Measurements from ENCODE around the gene AAGAB.
A peak's percentile ranks its signal among the peaks of the same experiment; 100 is the strongest.
"Not testable (repeated sequence)": the region's sequence is repeated elsewhere in the genome, so short reads cannot be mapped to it uniquely, and the experiment has no call there.

Gene AAGAB, protein sequence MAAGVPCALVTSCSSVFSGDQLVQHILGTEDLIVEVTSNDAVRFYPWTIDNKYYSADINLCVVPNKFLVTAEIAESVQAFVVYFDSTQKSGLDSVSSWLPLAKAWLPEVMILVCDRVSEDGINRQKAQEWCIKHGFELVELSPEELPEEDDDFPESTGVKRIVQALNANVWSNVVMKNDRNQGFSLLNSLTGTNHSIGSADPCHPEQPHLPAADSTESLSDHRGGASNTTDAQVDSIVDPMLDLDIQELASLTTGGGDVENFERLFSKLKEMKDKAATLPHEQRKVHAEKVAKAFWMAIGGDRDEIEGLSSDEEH

DNA sequence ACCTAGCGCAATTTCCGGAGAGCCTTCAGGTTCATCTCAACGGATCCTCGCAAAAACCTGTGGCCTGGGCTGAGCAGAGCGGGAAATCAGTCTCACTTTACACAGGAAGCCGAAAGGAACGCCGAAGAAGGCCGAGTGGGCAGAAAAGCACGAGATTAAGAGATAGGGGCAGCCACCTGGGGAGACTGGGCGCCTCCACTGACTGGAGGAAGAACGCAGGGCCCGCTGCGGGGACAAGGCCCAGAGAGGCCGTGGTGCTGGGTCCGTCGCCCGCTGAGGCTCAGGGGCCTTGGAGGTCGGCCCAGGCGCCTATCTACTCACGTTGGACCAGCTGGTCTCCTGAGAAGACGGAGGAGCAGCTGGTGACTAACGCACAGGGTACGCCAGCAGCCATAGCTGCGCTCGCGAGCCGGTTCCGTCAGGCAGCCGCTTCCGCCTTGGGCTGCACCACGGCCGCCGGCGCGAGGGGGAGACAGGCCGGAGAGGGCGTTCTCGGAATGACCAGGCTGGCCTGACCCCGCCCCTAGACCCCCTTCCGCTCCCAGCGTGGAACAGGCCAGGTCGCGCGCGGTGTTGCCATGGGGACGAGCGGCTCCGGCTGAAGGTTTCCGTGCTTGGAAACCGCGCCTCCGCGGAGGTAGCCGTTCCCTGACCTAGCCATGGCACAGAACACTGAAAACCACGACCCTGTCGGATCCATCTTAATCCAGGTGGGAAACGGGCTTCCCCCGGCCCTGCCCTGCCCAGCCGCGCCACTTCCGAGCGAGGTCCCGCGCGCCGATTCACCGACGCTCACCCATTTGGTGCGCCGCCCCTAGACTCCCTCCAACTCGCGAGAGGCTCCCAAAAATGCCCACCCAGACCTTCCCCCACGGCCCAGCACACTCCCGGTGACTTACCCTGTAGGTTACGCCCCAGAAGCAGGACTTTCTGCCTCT, at the start of gene AAGAB, which contains the start of gene IQCH:
Gene AAGAB, minus strand, starts transcription at position 424 of the 938 bp plus-strand sequence. Its CDS starts 30 bp downstream, at position 394.
Gene IQCH, plus strand, starts transcription at position 549 of the 938 bp plus-strand sequence. Its CDS starts 111 bp downstream, at position 660.
- peak; percentile 99 for DNase-seq (ENCODE audit: low read depth, low spot score)

DNA sequence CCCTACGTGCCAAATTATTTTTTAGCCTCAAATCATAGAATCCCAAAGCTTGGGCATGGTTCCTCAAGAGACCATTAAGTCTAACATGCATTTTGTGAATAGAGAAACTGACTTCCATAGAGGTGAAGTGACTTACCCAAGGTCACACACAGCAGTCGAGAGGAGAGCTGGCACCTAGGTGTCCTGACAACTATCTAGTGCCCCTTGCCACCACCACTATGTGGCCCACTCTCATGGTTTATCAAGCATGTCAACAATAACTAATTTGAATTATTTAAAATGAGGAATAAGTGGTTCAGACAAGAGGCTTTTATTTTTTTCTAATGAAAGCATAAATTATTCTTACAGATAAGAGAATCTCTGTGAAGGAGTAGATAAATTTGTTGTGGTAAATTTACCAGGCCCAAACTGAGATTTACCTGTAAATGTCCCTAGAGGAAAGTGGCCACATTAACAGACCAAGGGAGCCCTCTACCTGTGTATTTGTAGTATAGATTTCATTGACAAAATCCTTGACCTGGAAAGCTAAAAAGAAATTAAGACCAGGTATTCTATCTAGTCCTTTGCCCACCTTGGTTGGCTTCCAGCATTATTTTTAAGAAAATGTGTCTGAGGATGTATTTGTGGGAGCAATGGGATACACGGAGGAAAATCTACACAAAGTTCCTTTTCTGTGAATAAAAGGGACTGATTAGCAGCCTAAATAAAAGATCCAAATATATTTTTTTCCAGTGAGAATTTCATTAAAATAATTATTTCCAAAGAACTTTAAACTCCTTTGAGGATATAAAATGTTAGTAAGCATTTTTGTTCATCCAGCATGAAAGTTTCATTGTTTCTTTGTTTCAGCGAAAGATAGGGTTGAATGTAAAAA, 49.3 kb upstream of the AAGAB start:
- DNase-seq (ENCODE audit: low read depth, low spot score): peak; percentile 59

DNA sequence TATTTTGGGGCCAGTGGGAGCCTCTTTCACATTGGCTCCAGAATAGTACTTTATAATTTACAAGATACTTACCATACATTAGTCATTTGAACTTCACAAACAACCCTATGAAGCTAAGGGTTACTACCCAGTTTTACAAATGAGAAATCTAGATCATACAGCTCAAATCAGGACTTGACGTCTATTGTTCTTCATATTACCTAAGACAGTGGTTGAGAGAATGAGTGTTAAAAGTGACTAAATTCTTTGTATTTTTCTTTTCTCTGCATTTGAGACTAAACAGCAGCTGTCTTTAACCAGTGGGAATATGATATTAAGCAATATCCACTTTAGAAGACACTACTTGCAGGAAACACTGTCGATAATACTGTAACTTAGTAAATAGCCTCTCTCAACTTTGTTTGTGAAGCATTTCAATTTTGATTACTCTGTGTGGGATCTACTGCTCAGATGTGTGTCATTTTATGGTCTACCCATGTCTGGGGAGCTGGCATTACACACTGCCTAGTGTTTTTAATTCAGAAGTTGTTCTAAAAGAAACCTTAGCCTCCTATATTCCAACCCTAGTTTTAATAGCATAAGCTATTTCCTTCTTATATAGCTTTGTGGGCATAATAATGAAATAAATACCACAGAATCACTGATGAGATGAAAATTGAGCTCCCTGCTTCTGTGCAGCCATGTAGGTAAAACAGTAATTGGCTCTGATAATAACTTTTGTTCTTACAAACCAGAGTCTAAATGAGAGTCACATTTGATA, 46.0 kb upstream of the AAGAB start:
- no peak for DNase-seq (ENCODE audit: low read depth, low spot score)

DNA sequence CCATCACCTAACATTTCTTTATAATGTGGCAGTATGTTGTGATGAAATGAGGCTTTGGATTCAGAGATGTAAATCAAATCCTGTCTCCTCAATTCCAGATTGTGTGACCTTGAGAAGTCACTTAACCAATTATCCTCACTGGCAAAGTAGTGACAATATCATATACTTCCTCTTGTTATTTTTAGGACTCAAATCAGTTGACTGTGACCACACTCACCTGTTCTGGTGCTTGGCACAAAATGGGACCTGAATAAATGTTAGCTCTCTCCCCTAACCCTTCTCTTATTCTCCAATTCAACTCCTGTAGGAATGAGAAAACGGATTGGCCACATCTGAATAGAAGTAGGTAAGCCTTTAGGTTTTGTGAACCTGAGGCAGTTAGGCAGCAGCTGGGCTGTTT, 42.2 kb upstream of the AAGAB start:
- no peak for DNase-seq (ENCODE audit: low read depth, low spot score)

DNA sequence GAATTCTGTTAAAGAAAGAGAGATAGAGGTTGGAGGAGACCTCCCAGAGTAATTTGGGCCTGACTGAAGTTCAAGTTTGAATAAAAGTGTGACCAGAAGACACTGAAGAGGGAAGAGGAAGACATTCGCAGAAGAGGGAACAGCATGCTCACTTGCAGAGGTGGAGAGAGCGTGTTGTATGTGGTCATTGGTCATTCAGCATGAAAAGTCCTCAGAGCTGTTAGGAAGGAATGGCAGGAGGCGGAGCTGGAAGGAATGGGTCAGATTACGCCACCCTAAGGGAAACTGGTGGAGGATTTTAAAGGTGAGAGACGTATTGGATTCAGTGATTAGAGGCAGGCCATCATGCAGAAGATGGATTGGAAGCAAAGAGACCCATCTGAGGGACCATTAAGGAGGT, 41.7 kb upstream of the AAGAB start:
- DNase-seq (ENCODE audit: low read depth, low spot score): no peak

DNA sequence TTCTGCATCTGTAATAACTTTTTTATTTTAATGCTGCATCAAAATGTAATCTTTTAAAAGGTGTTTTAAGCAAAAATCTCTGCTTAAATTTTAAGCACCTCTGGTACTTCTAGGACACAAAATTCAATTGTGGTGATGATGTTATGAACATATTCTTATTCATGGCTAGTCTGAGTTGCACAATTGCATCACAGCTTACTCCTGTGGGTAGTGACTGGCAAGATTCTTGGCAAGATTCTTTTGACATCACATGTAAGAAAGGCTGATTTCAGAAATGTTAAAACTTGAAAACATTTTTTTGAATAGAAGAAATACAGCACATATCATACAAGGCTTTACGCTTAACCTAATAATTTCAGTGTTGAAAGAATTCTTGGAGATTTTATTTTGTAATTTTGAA, 35.9 kb upstream of the AAGAB start:
- no peak for DNase-seq (ENCODE audit: low read depth, low spot score)

DNA sequence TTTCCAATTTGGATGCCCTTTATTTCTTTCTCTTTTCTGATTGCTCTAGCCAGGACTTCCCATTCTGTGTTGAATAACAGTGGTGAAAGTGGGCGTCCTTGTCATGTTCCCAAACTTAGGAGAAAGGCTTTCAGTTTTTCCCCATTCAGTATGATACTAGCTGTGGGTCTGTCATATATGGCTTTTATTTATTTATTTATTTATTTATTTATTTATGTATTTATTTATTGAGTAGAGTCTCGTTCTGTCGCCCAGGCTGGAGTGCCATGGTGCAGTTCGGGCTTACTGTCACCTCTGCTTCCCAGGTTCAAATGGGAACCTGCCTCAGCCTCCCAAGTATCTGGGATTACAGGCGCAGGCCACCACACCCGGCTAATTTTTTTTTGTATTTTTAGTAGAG, 31.9 kb upstream of the AAGAB start:
- not testable (repeated sequence) for DNase-seq (ENCODE audit: low read depth, low spot score)

DNA sequence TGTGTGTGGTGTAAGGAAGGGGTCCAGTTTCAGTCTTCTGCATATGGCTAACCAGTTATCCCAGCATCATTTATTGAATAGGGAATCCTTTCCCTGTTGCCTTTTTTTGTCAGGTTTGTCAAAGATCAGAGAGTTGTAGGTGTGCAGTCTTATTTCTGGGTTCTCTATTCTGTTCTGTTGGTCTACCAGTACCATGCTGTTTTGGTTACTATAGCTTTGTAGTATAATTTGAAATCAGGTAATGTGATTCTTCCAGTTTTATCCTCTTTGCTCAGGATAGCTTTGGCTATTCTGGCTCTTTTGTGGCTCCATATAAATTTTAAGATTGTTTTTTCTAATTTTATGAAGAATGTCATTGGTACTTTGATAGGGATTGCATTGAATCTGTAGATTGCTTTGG, 31.2 kb upstream of the AAGAB start:
- DNase-seq (ENCODE audit: low read depth, low spot score): not testable (repeated sequence)

DNA sequence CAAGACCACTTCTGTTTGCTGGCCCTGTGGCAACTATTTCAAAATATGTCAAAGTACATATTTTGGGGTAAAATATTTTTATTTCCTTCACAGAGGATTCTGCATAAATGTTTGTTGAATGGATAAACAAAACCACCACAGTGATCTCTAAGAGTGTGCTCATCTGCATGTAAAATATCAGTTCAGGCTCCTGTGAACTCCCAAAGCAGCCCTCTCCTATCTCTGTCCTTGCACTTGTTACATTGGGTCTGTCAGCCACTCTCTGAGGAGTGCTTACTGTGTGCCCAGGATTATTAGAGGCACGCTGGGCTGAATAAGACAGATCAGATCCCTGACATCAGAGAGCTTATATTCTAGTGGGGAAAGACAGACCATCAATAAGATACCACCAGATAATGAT, 27.3 kb upstream of the AAGAB start:
- DNase-seq (ENCODE audit: low read depth, low spot score): no peak

DNA sequence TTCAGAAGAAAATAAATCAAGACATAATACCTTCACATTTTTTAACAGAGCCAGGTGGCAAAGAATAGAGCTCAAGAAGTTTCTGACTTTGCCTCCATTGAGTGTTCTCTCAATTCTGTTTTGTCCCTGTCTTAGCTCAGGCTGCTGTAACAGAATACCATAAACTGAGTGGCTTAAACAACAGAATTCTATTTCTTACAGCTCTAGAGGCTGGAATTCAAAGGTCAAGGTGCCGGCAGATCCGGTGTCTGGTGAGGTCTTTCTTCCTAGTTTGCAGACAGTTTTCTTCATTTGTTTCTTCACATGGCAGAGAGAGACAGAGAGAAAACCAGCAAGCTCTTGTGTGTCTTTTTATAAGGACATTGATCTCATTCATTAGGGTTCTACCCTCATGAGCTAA, 25.8 kb upstream of the AAGAB start:
- DNase-seq (ENCODE audit: low read depth, low spot score): no peak

DNA sequence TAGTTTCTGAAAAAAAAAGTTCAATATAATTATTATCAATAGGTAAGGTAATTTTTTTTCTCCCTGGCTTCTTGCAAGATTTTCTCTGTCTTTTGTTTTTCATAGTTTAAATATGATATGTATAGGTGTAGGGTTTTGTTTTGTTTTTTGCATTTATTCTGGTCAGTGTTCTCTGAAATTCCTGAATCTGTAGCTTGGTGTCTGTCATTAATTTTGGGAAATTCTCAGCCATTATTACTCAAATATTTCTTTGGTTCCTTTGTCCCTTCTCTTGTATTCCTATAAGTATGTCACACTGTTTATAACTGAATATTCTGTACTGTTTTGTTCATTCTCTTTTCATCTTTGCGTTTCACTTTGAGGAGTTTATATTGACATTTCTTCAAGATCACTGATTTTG, 22.2 kb upstream of the AAGAB start:
- no peak for DNase-seq (ENCODE audit: low read depth, low spot score)

DNA sequence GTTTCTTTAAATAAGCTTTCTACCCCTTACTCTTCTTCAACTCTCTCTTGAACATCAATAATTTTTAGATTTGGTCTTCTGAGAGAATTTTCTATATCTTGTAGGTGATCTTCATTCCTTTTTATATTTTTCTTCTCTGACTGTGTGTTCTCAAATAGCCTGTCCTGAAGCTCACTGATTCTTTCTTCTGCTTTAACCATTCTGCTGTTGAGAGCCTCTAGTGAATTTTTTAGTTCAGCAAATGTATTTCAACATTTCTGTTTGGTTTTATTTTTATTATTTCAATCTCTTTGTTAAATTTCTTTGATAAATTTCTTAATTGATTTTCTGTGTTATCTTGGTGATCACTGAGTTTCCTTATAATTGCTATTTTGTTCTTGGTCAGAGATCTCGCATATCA, 19.8 kb upstream of the AAGAB start:
- DNase-seq (ENCODE audit: low read depth, low spot score): no peak

DNA sequence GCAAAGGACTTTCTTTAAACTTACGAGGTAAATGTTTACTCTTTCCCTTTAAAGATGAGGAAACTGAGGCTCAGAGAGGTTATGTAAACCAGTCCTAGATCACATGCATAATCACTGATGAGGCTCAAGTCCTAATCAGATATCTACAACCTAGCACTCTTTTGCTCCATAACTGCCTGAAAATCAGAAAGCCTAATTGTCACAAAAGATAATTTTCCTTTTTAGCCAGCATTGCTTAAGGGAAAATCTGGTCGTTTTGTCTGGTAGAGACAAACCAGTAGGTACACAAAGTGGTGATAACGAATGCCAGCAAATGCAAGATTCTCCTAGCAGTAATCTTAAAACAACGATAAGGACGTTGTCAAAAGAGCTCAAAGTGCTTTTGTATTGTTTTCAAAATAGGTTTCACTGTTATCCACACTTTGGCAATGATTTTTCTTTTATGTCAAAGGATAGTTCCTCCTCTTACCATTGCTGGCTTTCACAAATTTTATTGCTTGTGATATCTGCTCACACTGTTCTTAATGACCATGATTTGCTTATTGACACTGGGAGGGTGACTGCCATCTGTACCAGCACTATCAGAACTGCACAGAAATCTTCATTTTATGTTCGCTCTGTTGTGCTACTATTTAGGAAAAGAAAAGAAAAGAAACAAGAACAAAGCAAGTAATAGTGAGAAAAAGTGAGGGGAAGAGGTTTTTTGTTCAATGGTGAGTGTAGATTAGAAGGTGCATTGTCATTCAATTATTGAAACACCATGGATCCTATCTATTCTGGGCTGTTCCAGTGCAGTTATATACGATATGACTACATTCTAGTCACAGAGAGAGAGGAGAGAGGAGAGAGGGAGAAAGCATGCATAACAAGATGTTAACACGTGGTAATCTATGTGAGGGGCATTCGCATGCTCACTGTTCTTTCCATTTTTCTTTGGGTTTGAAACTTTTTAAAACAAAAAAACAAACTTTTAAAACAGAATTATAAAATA, 13.8 kb upstream of the AAGAB start:
- DNase-seq (ENCODE audit: low read depth, low spot score): no peak

DNA sequence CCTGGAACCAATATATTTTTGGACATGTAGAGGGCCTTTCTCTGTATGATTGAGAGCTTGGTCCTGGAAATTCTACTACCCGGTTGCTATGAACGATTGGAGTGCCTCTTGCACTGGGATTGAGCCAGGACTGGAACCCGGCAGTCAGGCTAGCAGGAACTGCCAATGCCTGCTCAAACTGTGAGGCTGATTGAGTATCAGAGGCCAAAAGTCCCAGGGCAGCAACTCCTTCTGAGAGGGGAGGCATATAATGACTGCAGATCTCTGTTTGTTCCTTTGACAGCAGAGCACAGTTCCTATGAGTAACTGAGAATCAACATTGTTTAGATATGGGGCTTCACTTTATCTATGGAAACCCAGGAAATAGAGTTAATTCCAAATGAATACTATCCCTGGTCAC, 13.0 kb upstream of the AAGAB start:
- DNase-seq (ENCODE audit: low read depth, low spot score): no peak

DNA sequence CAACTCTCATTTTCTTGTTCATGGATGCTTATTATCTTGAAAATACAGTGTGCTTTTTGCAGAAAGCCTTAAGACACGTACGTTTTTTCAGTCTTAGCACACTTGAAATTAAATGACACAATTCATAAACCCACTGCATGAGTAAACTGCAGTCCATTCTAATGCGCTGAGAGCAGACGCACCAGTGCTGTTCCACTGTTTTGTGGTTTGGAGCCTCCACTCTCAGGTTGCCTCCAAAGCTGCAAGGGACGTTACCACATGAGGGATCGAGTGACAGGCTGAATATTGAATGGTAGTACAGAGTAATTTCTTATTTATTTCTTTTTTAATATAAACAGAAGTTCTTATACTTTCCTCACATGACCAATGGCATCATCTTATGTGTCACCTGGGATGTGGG, 12.4 kb upstream of the AAGAB start:
- no peak for DNase-seq (ENCODE audit: low read depth, low spot score)

DNA sequence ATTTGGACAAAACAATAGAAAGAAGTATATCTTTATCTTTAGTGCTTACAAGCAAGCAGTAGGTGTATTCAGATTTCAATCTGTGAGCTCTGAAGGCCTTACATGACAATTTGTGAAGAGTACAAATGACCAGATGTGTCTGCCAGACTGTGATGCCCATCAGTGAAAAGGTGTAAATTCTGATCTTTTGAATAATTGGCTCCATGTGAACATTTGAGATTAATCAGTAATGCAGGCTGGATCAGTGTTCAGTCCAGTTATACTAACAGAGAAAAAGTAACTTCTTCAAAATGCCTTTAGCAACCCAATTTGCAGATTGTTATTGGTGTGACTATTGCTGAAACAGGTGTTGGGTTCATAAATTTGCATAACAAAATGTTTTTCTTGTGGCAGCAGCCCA, 5.3 kb upstream of the AAGAB start:
- no peak for DNase-seq (ENCODE audit: low read depth, low spot score)

DNA sequence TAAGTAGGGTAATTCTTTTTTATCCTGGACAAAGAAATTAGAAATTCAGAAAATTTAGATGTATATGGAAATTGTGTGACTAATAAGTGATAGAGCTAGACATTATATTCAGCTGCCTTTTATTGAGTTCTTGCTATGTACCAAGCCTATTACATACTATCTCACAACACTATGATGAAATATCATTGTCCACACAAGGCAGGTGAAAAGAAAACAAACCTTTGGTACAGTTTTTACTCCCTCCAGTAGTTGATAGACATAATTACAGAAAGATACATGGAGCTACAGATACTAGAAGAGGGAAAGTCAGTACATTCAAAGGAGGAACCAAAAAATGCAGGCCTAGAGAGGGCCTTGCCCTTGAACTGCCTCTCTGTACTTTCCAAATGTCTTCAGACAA, 4.9 kb upstream of the AAGAB start:
- DNase-seq (ENCODE audit: low read depth, low spot score): no peak

DNA sequence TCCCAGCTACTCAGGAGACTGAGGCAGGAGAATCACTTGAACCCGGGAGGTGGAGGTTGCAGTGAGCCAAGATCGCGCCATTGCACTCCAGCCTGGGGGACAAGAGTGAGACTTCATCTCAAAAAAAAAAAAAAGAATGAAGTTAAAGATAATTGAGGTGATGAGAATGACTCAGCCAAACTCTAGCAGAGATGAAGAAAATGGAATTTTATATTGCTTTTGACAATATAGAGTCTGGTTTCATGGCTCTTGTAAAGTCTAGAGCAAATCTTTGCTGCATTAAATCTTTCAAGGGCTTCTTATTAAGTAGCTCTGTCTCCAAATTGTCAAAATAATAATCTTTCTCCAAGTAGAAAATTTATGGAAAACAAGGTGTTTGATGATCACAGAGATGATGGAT, 4.0 kb upstream of the AAGAB start:
- DNase-seq (ENCODE audit: low read depth, low spot score): not testable (repeated sequence)

DNA sequence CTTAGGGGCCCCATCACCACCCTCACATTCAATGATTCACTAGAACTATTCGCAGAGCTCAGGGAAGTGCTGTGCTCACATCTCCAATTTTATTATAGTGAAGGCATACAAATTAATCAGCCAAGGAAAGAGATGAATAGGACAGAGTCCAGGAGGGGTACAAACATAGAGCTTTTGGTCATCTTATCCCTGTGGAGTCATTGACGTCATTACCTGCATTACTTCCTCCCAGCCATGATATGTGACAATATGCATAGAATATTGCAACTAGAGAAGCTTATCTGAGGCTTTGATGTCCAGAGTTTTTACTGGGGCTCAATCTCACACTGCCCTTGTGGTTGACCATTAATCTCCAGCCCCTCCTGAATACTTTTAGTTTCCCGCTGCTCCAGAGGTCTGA, 1.6 kb upstream of the AAGAB start:
- DNase-seq (ENCODE audit: low read depth, low spot score): no peak
